Stimulated activated CD4-positive, alpha-beta T cell treated with anti-CD3 and anti-CD28 coated beads, Interleukin-12 subunit alpha, Interleukin-12 subunit beta, amount 100 ng/mL, for 4 hours (primary cell): Measurements from ENCODE around the gene ST6GALNAC5.
"Not testable (repeated sequence)": the region's sequence is repeated elsewhere in the genome, so short reads cannot be mapped to it uniquely, and the experiment has no call there.

Experiments
- DNase-seq: peaks from one replicate; pipeline ENCODE4 v3.0.0-alpha.2; 2020

Gene ST6GALNAC5

GRCh38 chr1:76867342-76868130, at the start of gene ST6GALNAC5:
Gene ST6GALNAC5 (plus strand): TSS chr1:76867480.
- no peak for DNase-seq

- DNase-seq = no peak
These were observed 47.3 kb upstream of the ST6GALNAC5 start for GRCh38 chr1:76820028-76820427.

- DNase-seq = not testable (repeated sequence)
These were observed 44.3 kb upstream of the ST6GALNAC5 start for GRCh38 chr1:76822961-76823360.

GRCh38 chr1:76824106-76824505, 43.2 kb upstream of the ST6GALNAC5 start:
- no peak for DNase-seq

GRCh38 chr1:76826072-76826845, 41.0 kb upstream of the ST6GALNAC5 start:
- DNase-seq = no peak

- DNase-seq = no peak
These were observed 40.2 kb upstream of the ST6GALNAC5 start for GRCh38 chr1:76827066-76827465.

GRCh38 chr1:76830373-76830772, 36.9 kb upstream of the ST6GALNAC5 start:
- no peak for DNase-seq

- no peak for DNase-seq
These were observed 34.8 kb upstream of the ST6GALNAC5 start for GRCh38 chr1:76832521-76832920.

- DNase-seq = no peak
These were observed 34.1 kb upstream of the ST6GALNAC5 start for GRCh38 chr1:76833151-76833550.

- DNase-seq = no peak
These were observed 33.4 kb upstream of the ST6GALNAC5 start for GRCh38 chr1:76833856-76834255.

GRCh38 chr1:76835203-76835602, 32.1 kb upstream of the ST6GALNAC5 start:
- no peak for DNase-seq

GRCh38 chr1:76840278-76840677, 27.0 kb upstream of the ST6GALNAC5 start:
- no peak for DNase-seq

GRCh38 chr1:76841460-76841859, 25.8 kb upstream of the ST6GALNAC5 start:
- no peak for DNase-seq

GRCh38 chr1:76843821-76844464, 23.3 kb upstream of the ST6GALNAC5 start:
- DNase-seq = no peak

- no peak for DNase-seq
These were observed 13.0 kb upstream of the ST6GALNAC5 start for GRCh38 chr1:76854255-76854654.

GRCh38 chr1:76856104-76856503, 11.2 kb upstream of the ST6GALNAC5 start:
- no peak for DNase-seq

GRCh38 chr1:76857138-76857537, 10.1 kb upstream of the ST6GALNAC5 start:
- no peak for DNase-seq

- DNase-seq = no peak
These were observed 9.3 kb upstream of the ST6GALNAC5 start for GRCh38 chr1:76857973-76858372.

GRCh38 chr1:76861149-76861548, 6.1 kb upstream of the ST6GALNAC5 start:
- no peak for DNase-seq

GRCh38 chr1:76862447-76862846, 4.8 kb upstream of the ST6GALNAC5 start:
- no peak for DNase-seq

GRCh38 chr1:76864383-76864782, 2.9 kb upstream of the ST6GALNAC5 start:
- no peak for DNase-seq

GRCh38 chr1:76865696-76866286, 1.5 kb upstream of the ST6GALNAC5 start:
- no peak for DNase-seq

- no peak for DNase-seq
These were observed 714 bp upstream of the ST6GALNAC5 start for GRCh38 chr1:76866566-76866965.
